CD4-positive, CD25-positive, alpha-beta regulatory T cell (primary cell): ENCODE results near the gene MKI67. TPM values are rescaled to one million over a fixed set of nuclear protein-coding genes. Genes with fewer than 3 reads are reported as not detected.

Source experiments
- ATAC-seq, 2 donors: fragments of 150-1000 bp; cut with Tn5 transposase; one replicate each; pipeline ENCODE4 v1.10.0; 2021; ENCODE audit warnings: low read depth in 2 of 2, moderate number of reproducible peaks in 2 of 2, moderate library complexity in 1 of 2
- DNase-seq, 3 donors: peaks; one replicate each; pipeline versions ENCODE4 v3.0.0 to v3.0.0-alpha.2; 2012 to 2022; ENCODE audit warnings: mixed read lengths in 1 of 3
- H3K27ac ChIP-seq: one replicate; pipeline ENCODE4 v1.7.0; 2013; ENCODE audit warnings: mild to moderate bottlenecking, low read length; ENCODE audit not compliant: insufficient read depth, poor library complexity, severe bottlenecking
- H3K27me3 ChIP-seq: one replicate; pipeline ENCODE4 v1.7.0; 2013; ENCODE audit warnings: low read length; ENCODE audit not compliant: control insufficient read depth, insufficient read depth
- H3K36me3 ChIP-seq: one replicate; pipeline ENCODE4 v1.7.0; 2013; ENCODE audit warnings: mild to moderate bottlenecking, low read length, moderate library complexity; ENCODE audit not compliant: control insufficient read depth, insufficient read depth
- H3K4me1 ChIP-seq: 2 replicates; pipeline ENCODE4 v1.7.0; 2013; ENCODE audit warnings: mild to moderate bottlenecking, low read length; ENCODE audit not compliant: insufficient read depth, control insufficient read depth, poor library complexity, severe bottlenecking
- H3K4me3 ChIP-seq: one replicate; pipeline ENCODE4 v1.7.0; 2013; ENCODE audit warnings: low read depth, mild to moderate bottlenecking, low read length, moderate library complexity
- H3K9me3 ChIP-seq, 2 experiments: 1 replicate in 1 of 2; 2 replicates in 1 of 2; pipeline ENCODE4 v1.7.0; 2013; ENCODE audit warnings: low read length in 2 of 2, mild to moderate bottlenecking in 1 of 2, moderate library complexity in 1 of 2; ENCODE audit not compliant: control insufficient read depth in 2 of 2
- H3K27ac Mint-ChIP-seq, 3 donors: one replicate each; pipeline ENCODE4 v1.8.0; 2020 to 2022; ENCODE audit warnings: mild to moderate bottlenecking in 3 of 3, mixed read lengths in 3 of 3, moderate library complexity in 2 of 3
- H3K27me3 Mint-ChIP-seq: one replicate; pipeline ENCODE4 v1.8.0; 2022; ENCODE audit warnings: mild to moderate bottlenecking, mixed read lengths
- H3K36me3 Mint-ChIP-seq: one replicate; pipeline ENCODE4 v1.8.0; 2020; ENCODE audit warnings: mixed read lengths
- H3K4me1 Mint-ChIP-seq, 4 donors: one replicate each; pipeline ENCODE4 v1.8.0; 2020 to 2022; ENCODE audit warnings: mixed read lengths in 4 of 4, mild to moderate bottlenecking in 1 of 4
- H3K4me3 Mint-ChIP-seq, 4 donors: one replicate each; pipeline ENCODE4 v1.8.0; 2020 to 2022; ENCODE audit warnings: mild to moderate bottlenecking in 4 of 4, mixed read lengths in 4 of 4, moderate library complexity in 3 of 4
- H3K9me3 Mint-ChIP-seq, 7 donors: one replicate each; pipeline ENCODE4 v1.8.0; 2020 to 2022; ENCODE audit warnings: mixed read lengths in 7 of 7, mild to moderate bottlenecking in 3 of 7, moderate library complexity in 2 of 7
- polyA plus RNA-seq, 4 donors: library from polyadenylated mRNA; unstranded; fragments of 300-500 nt; fragmentation: Illumina TruSeq; gene quantifications; one replicate each; pipeline ENCODE4 v1.2.3, GENCODE V29; 2021
- total RNA-seq: library from RNA; stranded (reverse); gene quantifications from one replicate; pipeline ENCODE4 v1.2.3, GENCODE V29; 2022

Gene MKI67
- total and polyA plus RNA-seq, 5 donors from 2014 or later: 0.06 to 13.5 (median 0.90) TPM

- H3K9me3 Mint-ChIP-seq: no peaks in the 10 kb centered on the region
- peaks cover 86% of the 10 kb centered on the region for H3K36me3 ChIP-seq
- ATAC-seq (no peak), DNase-seq (no peak)
- H3K4me3 Mint-ChIP-seq: no peak overlapping the region
- no peaks in the 10 kb centered on the region for H3K4me1 ChIP-seq
- no peak overlapping the region for H3K27ac Mint-ChIP-seq
- no peaks in the 10 kb centered on the region for H3K27me3 ChIP-seq
- no peak overlapping the region for H3K4me3 ChIP-seq
- no peak overlapping the region for H3K27ac ChIP-seq
- no peaks in the 10 kb centered on the region for H3K27me3 Mint-ChIP-seq
- peaks cover 0 to 7% (median 0%) of the 10 kb centered on the region in 4 donors for H3K4me1 Mint-ChIP-seq
- no peaks in the 10 kb centered on the region for H3K9me3 ChIP-seq
- H3K36me3 Mint-ChIP-seq: peaks cover 42% of the 10 kb centered on the region
Measured at GRCh38 chr10:128080231-128080630, 46.0 kb downstream of the MKI67 start.

GRCh38 chr10:128078136-128078969 is 47.9 kb downstream of the MKI67 start:
- no peaks in the 10 kb centered on the region for H3K9me3 Mint-ChIP-seq
- Histone ChIP-seq H3K36me3 (peaks cover 90% of the 10 kb centered on the region), H3K4me1 (no peaks in the 10 kb centered on the region), H3K27me3 (no peaks in the 10 kb centered on the region), H3K9me3 (no peaks in the 10 kb centered on the region), H3K27ac (peak overlapping the region; percentile 19), H3K4me3 (no peak overlapping the region)
- ATAC-seq (peak; percentile 60 to 62), DNase-seq (peak; percentile 28 to 38 (median 31))
- peaks cover 46% of the 10 kb centered on the region for H3K36me3 Mint-ChIP-seq
- H3K27me3 Mint-ChIP-seq: no peaks in the 10 kb centered on the region
- no peak overlapping the region for H3K27ac Mint-ChIP-seq
- H3K4me3 Mint-ChIP-seq: no peak overlapping the region
- peaks cover 0 to 14% (median 3%) of the 10 kb centered on the region in 4 donors for H3K4me1 Mint-ChIP-seq

- Histone ChIP-seq H3K4me1 (no peaks in the 10 kb centered on the region), H3K4me3 (no peak overlapping the region), H3K9me3 (no peaks in the 10 kb centered on the region), H3K27ac (no peak overlapping the region), H3K27me3 (no peaks in the 10 kb centered on the region), H3K36me3 (peaks cover 94% of the 10 kb centered on the region)
- H3K4me1 Mint-ChIP-seq: peaks cover 0 to 14% (median 3%) of the 10 kb centered on the region in 4 donors
- no peaks in the 10 kb centered on the region for H3K9me3 Mint-ChIP-seq
- no peaks in the 10 kb centered on the region for H3K27me3 Mint-ChIP-seq
- ATAC-seq (no peak), DNase-seq (no peak)
- no peak overlapping the region for H3K27ac Mint-ChIP-seq
- H3K36me3 Mint-ChIP-seq: peaks cover 54% of the 10 kb centered on the region
- H3K4me3 Mint-ChIP-seq: no peak overlapping the region
Measured at GRCh38 chr10:128077155-128077875, 48.9 kb downstream of the MKI67 start.

GRCh38 chr10:128074589-128074988 is 51.6 kb downstream of the MKI67 start:
- H3K9me3 Mint-ChIP-seq: no peaks in the 10 kb centered on the region

GRCh38 chr10:128073890-128074289 is 52.3 kb downstream of the MKI67 start:
- H3K36me3 ChIP-seq: peaks cover 90% of the 10 kb centered on the region

More at GRCh38 chr10:128074589-128074988, 51.6 kb downstream of the MKI67 start:
- peaks cover 93% of the 10 kb centered on the region for H3K36me3 ChIP-seq
- H3K27ac Mint-ChIP-seq: no peak overlapping the region
- DNase-seq (no peak), ATAC-seq (no peak)
- H3K9me3 ChIP-seq: no peaks in the 10 kb centered on the region
- no peak overlapping the region for H3K4me3 Mint-ChIP-seq
- H3K27me3 Mint-ChIP-seq: no peaks in the 10 kb centered on the region
- H3K4me1 Mint-ChIP-seq: peaks cover 0 to 14% (median 6%) of the 10 kb centered on the region in 4 donors
- no peaks in the 10 kb centered on the region for H3K27me3 ChIP-seq
- H3K27ac ChIP-seq: no peak overlapping the region
- H3K4me3 ChIP-seq: no peak overlapping the region
- H3K36me3 Mint-ChIP-seq: peaks cover 51% of the 10 kb centered on the region
- no peaks in the 10 kb centered on the region for H3K4me1 ChIP-seq

GRCh38 chr10:128072941-128073645 is 53.1 kb downstream of the MKI67 start:
- H3K9me3 ChIP-seq: no peaks in the 10 kb centered on the region
- H3K27ac ChIP-seq: no peak overlapping the region
- Mint-ChIP-seq H3K4me1 (peaks cover 3 to 19% (median 12%) of the 10 kb centered on the region in 4 donors), H3K27ac (peak overlapping the region in 1 of 3 donors; percentile 79), H3K27me3 (no peaks in the 10 kb centered on the region), H3K9me3 (no peaks in the 10 kb centered on the region), H3K36me3 (peaks cover 52% of the 10 kb centered on the region), H3K4me3 (no peak overlapping the region)
- ATAC-seq (no peak), DNase-seq (no peak)
- H3K36me3 ChIP-seq: peaks cover 90% of the 10 kb centered on the region
- peaks cover 5% of the 10 kb centered on the region for H3K4me1 ChIP-seq
- no peak overlapping the region for H3K4me3 ChIP-seq
- H3K27me3 ChIP-seq: no peaks in the 10 kb centered on the region

More at GRCh38 chr10:128073890-128074289, 52.3 kb downstream of the MKI67 start:
- H3K27me3 Mint-ChIP-seq: no peaks in the 10 kb centered on the region
- ATAC-seq: no peak
- H3K27ac ChIP-seq: no peak overlapping the region
- peaks cover 3 to 19% (median 12%) of the 10 kb centered on the region in 4 donors for H3K4me1 Mint-ChIP-seq
- no peak for DNase-seq
- no peaks in the 10 kb centered on the region for H3K9me3 Mint-ChIP-seq
- H3K4me1 ChIP-seq: peaks cover 5% of the 10 kb centered on the region
- H3K36me3 Mint-ChIP-seq: peaks cover 52% of the 10 kb centered on the region
- peak overlapping the region in 1 of 3 donors; percentile 17 for H3K27ac Mint-ChIP-seq
- no peaks in the 10 kb centered on the region for H3K27me3 ChIP-seq
- no peak overlapping the region for H3K4me3 ChIP-seq
- H3K9me3 ChIP-seq: no peaks in the 10 kb centered on the region
- H3K4me3 Mint-ChIP-seq: no peak overlapping the region

GRCh38 chr10:128072046-128072445 is 54.2 kb downstream of the MKI67 start:
- no peak overlapping the region for H3K27ac ChIP-seq
- ATAC-seq (no peak), DNase-seq (no peak)
- Mint-ChIP-seq H3K36me3 (peaks cover 58% of the 10 kb centered on the region), H3K27me3 (no peaks in the 10 kb centered on the region), H3K4me3 (no peak overlapping the region), H3K4me1 (peaks cover 8 to 19% (median 13%) of the 10 kb centered on the region in 4 donors), H3K9me3 (no peaks in the 10 kb centered on the region), H3K27ac (no peak overlapping the region)
- no peaks in the 10 kb centered on the region for H3K27me3 ChIP-seq
- H3K4me1 ChIP-seq: peaks cover 5% of the 10 kb centered on the region
- H3K4me3 ChIP-seq: no peak overlapping the region
- peaks cover 87% of the 10 kb centered on the region for H3K36me3 ChIP-seq
- H3K9me3 ChIP-seq: no peaks in the 10 kb centered on the region
